GM12891 (cell line): ENCODE measurements around the gene TLN1.
A peak's percentile ranks its signal among the peaks of the same experiment; 100 is the strongest.

Experiments
- PAX5 ChIP-seq: IDR thresholded peaks from 2 replicates; pipeline ENCODE4 v1.6.1; 2011; ENCODE audit warnings: low read length, moderate library complexity, mild to moderate bottlenecking; ENCODE audit not compliant: insufficient read depth, severe bottlenecking
- POLR2A ChIP-seq: IDR thresholded peaks from 2 replicates; pipeline ENCODE4 v1.6.1; 2011; ENCODE audit warnings: low read depth, low read length, control low read depth
- POLR2AphosphoS5 ChIP-seq: IDR thresholded peaks from 2 replicates; pipeline ENCODE4 v1.6.1; 2011; ENCODE audit warnings: low read depth, low read length, control low read depth
- SPI1 ChIP-seq: IDR thresholded peaks from 2 replicates; pipeline ENCODE4 v1.6.1; 2011; ENCODE audit warnings: low read depth, low read length, control low read depth
- TAF1 ChIP-seq: IDR thresholded peaks from 2 replicates; pipeline ENCODE4 v1.6.1; 2011; ENCODE audit warnings: low read depth, low read length, control low read depth

DNA sequence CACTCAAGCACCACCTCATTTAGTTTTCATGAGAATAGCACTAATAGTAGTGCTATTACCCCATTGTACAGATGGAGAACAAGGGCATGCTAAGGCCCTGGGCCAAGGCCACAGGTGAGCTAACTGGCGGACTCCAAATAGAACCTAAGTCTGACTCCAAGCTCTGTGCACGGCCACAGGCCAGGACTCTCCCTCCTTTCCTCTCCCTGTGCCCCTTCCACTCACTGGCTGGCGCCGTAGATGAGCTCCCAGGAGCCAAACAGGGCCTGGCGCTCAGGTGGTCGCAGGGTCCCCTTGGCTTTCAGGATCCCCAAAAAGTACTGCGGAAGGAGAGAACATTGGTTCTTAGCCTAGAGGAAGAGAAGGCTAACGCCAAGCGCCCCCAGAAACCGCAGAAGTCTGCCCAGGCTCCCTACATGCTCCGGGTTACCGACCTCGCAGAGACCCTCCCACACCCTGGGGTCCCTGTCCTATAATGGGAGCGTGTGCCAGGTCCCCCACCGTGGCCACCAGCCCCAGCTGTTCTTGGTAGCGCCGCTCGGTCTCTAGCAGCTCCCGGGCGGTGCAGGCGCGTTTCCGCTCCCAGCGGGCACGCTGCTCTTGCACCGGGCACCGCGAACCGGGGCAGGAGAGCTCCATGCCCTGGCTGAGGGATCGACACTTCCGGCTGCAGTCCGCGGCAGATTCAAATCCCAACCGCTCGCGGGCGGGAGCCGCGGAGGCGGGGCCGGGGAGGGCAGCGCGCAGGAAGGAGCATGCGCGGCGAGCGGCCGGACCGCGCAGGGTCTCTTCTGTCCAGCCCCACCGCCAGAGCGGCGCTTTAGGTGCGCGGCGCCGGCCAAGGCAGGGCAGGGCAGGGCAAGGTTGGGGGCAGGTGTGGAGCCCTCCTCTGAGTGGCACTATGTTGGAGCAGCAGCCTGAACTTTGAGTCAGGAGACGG, 67.2 kb downstream of the TLN1 start, which contains the start of gene ARHGEF39:
- TF ChIP-seq POLR2A: no peak
- peak; percentile 26; the same call in 1 of the 2 replicates for TF ChIP-seq POLR2AphosphoS5
- no peak for TF ChIP-seq TAF1
- TF ChIP-seq PAX5: no peak
- no peak for TF ChIP-seq SPI1
